Transverse colon (tissue), 4 donors: Measurements from ENCODE around the gene ACAD11.

Experiments used
- EP300 ChIP-seq: sonication (generic); formaldehyde crosslinking; IDR thresholded peaks from one replicate; pipeline ENCODE4 v1.6.1; 2017; ENCODE audit warnings: antibody characterized with exemption, low read depth
- POLR2AphosphoS5 ChIP-seq, 3 donors: sonication (generic); formaldehyde crosslinking; IDR thresholded peaks; one replicate each; pipeline ENCODE4 v1.6.1; 2016; ENCODE audit warnings: antibody characterized with exemption in 3 of 3
- TF ChIP-seq, protein P1 (sequence below), 5 experiments: fragments of 200-600 bp in 3 of 5; fragments of 450-650 bp in 2 of 5; sonication (generic) in 3 of 5; IDR thresholded peaks; 1 replicate in 2 of 5; 2 replicates in 3 of 5; pipeline ENCODE4 v1.5.1; 2016 to 2017; ENCODE audit warnings: antibody characterized with exemption in 5 of 5, inconsistent platforms in 3 of 5, mild to moderate bottlenecking in 2 of 5, moderate library complexity in 1 of 5

DNA sequence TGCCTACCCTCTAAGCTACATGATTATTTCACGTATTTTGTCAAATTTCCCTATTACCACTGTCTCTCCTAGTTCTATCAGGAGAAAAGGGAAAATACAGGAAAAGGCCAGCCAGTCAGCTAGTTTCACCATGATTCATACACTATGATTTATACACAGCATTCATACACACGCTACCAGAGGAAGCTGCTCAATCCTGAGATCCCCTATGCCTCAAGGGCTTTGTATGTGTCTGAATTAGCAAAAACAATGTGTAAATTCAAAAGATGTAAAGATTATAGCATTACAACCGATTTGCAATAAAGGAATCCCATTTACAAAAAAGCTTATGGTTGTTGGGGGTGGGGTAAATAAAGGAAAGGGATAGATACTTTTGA lies 65.7 kb downstream of the ACAD11 start:
- TF ChIP-seq, protein P1, sequence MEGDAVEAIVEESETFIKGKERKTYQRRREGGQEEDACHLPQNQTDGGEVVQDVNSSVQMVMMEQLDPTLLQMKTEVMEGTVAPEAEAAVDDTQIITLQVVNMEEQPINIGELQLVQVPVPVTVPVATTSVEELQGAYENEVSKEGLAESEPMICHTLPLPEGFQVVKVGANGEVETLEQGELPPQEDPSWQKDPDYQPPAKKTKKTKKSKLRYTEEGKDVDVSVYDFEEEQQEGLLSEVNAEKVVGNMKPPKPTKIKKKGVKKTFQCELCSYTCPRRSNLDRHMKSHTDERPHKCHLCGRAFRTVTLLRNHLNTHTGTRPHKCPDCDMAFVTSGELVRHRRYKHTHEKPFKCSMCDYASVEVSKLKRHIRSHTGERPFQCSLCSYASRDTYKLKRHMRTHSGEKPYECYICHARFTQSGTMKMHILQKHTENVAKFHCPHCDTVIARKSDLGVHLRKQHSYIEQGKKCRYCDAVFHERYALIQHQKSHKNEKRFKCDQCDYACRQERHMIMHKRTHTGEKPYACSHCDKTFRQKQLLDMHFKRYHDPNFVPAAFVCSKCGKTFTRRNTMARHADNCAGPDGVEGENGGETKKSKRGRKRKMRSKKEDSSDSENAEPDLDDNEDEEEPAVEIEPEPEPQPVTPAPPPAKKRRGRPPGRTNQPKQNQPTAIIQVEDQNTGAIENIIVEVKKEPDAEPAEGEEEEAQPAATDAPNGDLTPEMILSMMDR (IDR thresholded peaks at IDR 0.05): no peak
- TF ChIP-seq POLR2AphosphoS5 (IDR thresholded peaks at IDR 0.05): no peak
- no peak for TF ChIP-seq EP300
